PFSK-1 (cell line): ENCODE measurements around the gene STX18.

Experiments used
- POLR2AphosphoS5 ChIP-seq: IDR thresholded peaks from 2 replicates; pipeline ENCODE4 v1.6.1; 2012; ENCODE audit warnings: low read depth, mild to moderate bottlenecking, control low read depth, low read length, moderate library complexity
- TF ChIP-seq, protein P1 (sequence below), 2 experiments: IDR thresholded peaks; 2 replicates each; pipeline versions ENCODE4 v1.6.1 to v1.8.0; 2011 to 2012; ENCODE audit warnings: low read depth in 2 of 2, low read length in 2 of 2, control low read depth in 1 of 2, inconsistent platforms in 1 of 2, mild to moderate bottlenecking in 1 of 2, moderate library complexity in 1 of 2; ENCODE audit not compliant: insufficient read depth in 1 of 2

DNA sequence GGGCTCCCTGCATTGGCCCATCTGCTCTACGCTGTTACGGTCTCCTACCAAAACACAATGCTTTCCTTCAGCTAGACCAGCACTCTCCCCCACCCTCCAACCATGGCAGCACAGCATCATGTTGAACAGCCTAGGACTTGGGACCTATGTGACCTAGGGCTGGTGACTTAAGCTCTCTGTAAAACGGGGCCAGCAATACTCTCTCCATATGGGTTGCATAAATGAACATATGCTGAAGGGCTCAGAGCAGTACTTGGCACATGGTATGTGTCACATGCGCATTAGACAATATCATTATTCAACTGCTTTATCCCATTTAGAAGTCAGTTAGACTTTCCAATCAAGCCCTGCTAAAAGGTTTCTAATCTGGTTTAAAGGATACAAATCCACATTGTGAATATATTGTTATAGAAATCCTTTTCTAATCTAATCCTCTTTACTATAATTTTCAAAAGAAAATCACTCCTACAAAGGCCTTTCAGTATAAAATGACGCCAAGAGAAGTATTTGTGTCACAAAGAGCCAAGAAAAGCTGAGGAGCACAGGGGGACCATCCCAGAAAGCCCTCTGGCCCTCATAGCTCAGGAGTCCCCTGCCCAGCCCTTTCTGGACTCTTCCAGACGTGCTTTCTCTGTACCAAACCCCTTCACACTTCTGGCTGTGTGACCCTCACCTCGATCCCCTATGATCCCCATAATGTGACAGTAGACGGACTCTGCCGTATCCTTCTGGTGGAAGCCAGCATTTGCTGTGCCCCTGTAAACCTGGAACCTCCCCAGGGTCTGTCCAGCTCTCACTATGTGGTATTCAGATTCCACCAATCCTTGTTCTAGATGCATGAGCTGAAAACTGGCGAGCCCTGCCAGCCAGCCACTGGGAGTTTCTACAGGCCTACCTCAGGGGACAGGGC lies 112.6 kb downstream of the STX18 start:
- TF ChIP-seq, protein P1, sequence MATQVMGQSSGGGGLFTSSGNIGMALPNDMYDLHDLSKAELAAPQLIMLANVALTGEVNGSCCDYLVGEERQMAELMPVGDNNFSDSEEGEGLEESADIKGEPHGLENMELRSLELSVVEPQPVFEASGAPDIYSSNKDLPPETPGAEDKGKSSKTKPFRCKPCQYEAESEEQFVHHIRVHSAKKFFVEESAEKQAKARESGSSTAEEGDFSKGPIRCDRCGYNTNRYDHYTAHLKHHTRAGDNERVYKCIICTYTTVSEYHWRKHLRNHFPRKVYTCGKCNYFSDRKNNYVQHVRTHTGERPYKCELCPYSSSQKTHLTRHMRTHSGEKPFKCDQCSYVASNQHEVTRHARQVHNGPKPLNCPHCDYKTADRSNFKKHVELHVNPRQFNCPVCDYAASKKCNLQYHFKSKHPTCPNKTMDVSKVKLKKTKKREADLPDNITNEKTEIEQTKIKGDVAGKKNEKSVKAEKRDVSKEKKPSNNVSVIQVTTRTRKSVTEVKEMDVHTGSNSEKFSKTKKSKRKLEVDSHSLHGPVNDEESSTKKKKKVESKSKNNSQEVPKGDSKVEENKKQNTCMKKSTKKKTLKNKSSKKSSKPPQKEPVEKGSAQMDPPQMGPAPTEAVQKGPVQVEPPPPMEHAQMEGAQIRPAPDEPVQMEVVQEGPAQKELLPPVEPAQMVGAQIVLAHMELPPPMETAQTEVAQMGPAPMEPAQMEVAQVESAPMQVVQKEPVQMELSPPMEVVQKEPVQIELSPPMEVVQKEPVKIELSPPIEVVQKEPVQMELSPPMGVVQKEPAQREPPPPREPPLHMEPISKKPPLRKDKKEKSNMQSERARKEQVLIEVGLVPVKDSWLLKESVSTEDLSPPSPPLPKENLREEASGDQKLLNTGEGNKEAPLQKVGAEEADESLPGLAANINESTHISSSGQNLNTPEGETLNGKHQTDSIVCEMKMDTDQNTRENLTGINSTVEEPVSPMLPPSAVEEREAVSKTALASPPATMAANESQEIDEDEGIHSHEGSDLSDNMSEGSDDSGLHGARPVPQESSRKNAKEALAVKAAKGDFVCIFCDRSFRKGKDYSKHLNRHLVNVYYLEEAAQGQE (IDR thresholded peaks at IDR 0.05; ENCODE audit: insufficient read depth in 1 of 2, low read depth in 2 of 2, low read length in 2 of 2): no peak
- TF ChIP-seq POLR2AphosphoS5: no peak
